SU-DHL-6 (cell line): Measurements from ENCODE around the gene FSTL4.

ENCODE experiments used
- H2AFZ ChIP-seq: fragments of 200-600 bp; sonication (generic); 2 replicates; pipeline ENCODE4 v1.6.1; 2014; ENCODE audit warnings: low read depth, mild to moderate bottlenecking, moderate library complexity, mixed read lengths, antibody characterized with exemption, low read length; ENCODE audit not compliant: severe bottlenecking
- H3F3A ChIP-seq: fragments of 200-600 bp; shearing (Covaris generic); 2 replicates; pipeline ENCODE4 v1.6.0; 2016; ENCODE audit warnings: antibody characterized with exemption, mild to moderate bottlenecking; ENCODE audit not compliant: insufficient read depth
- H3K27ac ChIP-seq: fragments of 200-600 bp; sonication (generic); 2 replicates; pipeline ENCODE4 v1.5.1; 2016; ENCODE audit warnings: low read depth, mild to moderate bottlenecking, low read length, moderate library complexity, mixed read lengths
- H3K27me3 ChIP-seq: fragments of 200-600 bp; sonication (generic), shearing (Covaris generic); 2 replicates; pipeline ENCODE4 v1.6.0; 2014; ENCODE audit warnings: mild to moderate bottlenecking, low read length
- H3K36me3 ChIP-seq: fragments of 200-600 bp; sonication (generic); 2 replicates; pipeline ENCODE4 v1.6.1; 2014; ENCODE audit warnings: mild to moderate bottlenecking, low read length, mixed read lengths
- H3K4me2 ChIP-seq: fragments of 300-600, 200-600 bp; shearing (Covaris generic), sonication (generic); 2 replicates; pipeline ENCODE4 v1.6.0; 2014; ENCODE audit warnings: low read length, low read depth, mild to moderate bottlenecking; ENCODE audit not compliant: poor library complexity, severe bottlenecking
- H3K4me3 ChIP-seq: fragments of 200-600 bp; sonication (generic); 2 replicates; pipeline ENCODE4 v1.5.1; 2014; ENCODE audit warnings: antibody characterized with exemption, low read length, mild to moderate bottlenecking, mixed read lengths; ENCODE audit not compliant: insufficient read depth, poor library complexity, severe bottlenecking
- H3K79me2 ChIP-seq: fragments of 200-600 bp; sonication (generic); 2 replicates; pipeline ENCODE4 v1.6.1; 2014; ENCODE audit warnings: mild to moderate bottlenecking, low read length, moderate library complexity; ENCODE audit not compliant: insufficient read depth
- H3K9ac ChIP-seq: fragments of 200-600 bp; sonication (generic); 2 replicates; pipeline ENCODE4 v1.7.0; 2014; ENCODE audit warnings: mild to moderate bottlenecking, low read length
- H3K9me2 ChIP-seq: fragments of 200-600 bp; sonication (generic); replicated peaks from 2 replicates; pipeline ENCODE4 v1.6.1; 2014; ENCODE audit warnings: low read length; ENCODE audit not compliant: insufficient read depth
- H3K9me3 ChIP-seq: fragments of 200-600 bp; sonication (generic); 2 replicates; pipeline ENCODE4 v1.6.1; 2014; ENCODE audit warnings: low read length, mixed read lengths; ENCODE audit not compliant: insufficient read depth
- H4K20me1 ChIP-seq: fragments of 200-600 bp; sonication (generic); 2 replicates; pipeline ENCODE4 v1.6.1; 2014; ENCODE audit warnings: low read depth, mild to moderate bottlenecking, antibody characterized with exemption, low read length, moderate library complexity, mixed read lengths
- EZH2phosphoT487 ChIP-seq: fragments of 200-600 bp; sonication (generic), shearing (Covaris generic); conservative IDR thresholded peaks from 2 replicates; pipeline ENCODE4 v1.6.1; 2018; ENCODE audit warnings: mild to moderate bottlenecking, antibody characterized with exemption, low read length, moderate library complexity, mixed read lengths
- TF ChIP-seq, protein P1 (sequence below): fragments of 200-600 bp; sonication (generic); IDR thresholded peaks from one replicate; pipeline ENCODE4 v1.5.1; 2017; ENCODE audit warnings: antibody characterized with exemption, mild to moderate bottlenecking, low read length, moderate library complexity; ENCODE audit not compliant: insufficient read depth, poor library complexity, severe bottlenecking

Gene FSTL4

DNA sequence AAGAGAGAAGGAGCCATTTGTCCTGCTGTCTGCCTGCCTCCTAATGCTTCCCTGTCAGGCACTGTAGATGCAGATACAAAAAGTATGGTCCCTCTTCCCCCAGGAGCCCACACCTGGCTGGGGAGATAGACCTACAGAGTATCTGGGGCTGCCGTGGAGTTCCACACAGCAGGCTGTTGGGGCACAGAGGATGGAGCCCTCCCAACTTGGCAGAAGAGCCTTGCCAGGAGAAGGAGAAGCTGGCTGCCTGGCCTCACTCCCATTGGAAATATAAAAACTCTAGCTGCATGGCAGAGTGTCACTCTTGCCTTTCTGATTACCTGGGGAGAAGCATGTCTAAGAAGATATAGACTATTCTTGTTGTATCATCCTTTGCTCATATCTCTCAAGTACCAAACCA lies 160.4 kb downstream of the FSTL4 start:
- Histone ChIP-seq H3K9me3 (no peaks in the 10 kb centered on the region), H3K36me3 (no peaks in the 10 kb centered on the region), H3K9ac (no peak overlapping the region), H3K27ac (no peak overlapping the region), H3F3A (no peaks in the 10 kb centered on the region), H3K4me2 (no peak overlapping the region), H4K20me1 (no peaks in the 10 kb centered on the region), H3K9me2 (no peaks in the 10 kb centered on the region), H2AFZ (no peak overlapping the region), H3K4me3 (no peak overlapping the region), H3K27me3 (no peaks in the 10 kb centered on the region), H3K79me2 (no peaks in the 10 kb centered on the region)
- TF ChIP-seq, protein P1, sequence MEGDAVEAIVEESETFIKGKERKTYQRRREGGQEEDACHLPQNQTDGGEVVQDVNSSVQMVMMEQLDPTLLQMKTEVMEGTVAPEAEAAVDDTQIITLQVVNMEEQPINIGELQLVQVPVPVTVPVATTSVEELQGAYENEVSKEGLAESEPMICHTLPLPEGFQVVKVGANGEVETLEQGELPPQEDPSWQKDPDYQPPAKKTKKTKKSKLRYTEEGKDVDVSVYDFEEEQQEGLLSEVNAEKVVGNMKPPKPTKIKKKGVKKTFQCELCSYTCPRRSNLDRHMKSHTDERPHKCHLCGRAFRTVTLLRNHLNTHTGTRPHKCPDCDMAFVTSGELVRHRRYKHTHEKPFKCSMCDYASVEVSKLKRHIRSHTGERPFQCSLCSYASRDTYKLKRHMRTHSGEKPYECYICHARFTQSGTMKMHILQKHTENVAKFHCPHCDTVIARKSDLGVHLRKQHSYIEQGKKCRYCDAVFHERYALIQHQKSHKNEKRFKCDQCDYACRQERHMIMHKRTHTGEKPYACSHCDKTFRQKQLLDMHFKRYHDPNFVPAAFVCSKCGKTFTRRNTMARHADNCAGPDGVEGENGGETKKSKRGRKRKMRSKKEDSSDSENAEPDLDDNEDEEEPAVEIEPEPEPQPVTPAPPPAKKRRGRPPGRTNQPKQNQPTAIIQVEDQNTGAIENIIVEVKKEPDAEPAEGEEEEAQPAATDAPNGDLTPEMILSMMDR: no peak
- no peak for TF ChIP-seq EZH2phosphoT487

DNA sequence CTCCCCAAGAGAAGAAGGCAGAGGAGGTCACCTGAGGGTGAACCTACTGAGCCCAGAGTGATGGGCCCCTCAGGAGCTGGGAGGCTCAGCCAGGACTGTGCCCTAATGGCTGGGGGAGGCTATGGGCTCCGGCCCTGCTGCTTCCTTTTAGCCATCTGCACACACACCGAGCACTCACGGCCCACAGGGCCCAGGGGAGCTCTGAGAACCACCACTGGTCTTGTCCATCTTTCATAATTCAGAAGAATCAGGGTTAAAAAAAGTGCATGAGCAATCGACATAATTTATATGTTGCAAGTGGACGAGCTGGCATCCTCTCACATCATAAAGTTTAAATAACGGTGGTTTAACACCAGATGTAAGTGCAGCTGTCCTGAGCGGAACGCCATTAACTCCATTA lies 162.1 kb downstream of the FSTL4 start:
- H3K27ac ChIP-seq: no peak overlapping the region
- no peak for TF ChIP-seq EZH2phosphoT487
- TF ChIP-seq, protein P1: no peak
- no peaks in the 10 kb centered on the region for H3K9me3 ChIP-seq
- H3K27me3 ChIP-seq: no peaks in the 10 kb centered on the region
- H3F3A ChIP-seq: no peaks in the 10 kb centered on the region
- H3K79me2 ChIP-seq: no peaks in the 10 kb centered on the region
- H3K4me3 ChIP-seq: no peak overlapping the region
- no peaks in the 10 kb centered on the region for H4K20me1 ChIP-seq
- H3K9ac ChIP-seq: no peak overlapping the region
- no peaks in the 10 kb centered on the region for H3K9me2 ChIP-seq
- H2AFZ ChIP-seq: no peak overlapping the region
- H3K36me3 ChIP-seq: no peaks in the 10 kb centered on the region
- no peak overlapping the region for H3K4me2 ChIP-seq

DNA sequence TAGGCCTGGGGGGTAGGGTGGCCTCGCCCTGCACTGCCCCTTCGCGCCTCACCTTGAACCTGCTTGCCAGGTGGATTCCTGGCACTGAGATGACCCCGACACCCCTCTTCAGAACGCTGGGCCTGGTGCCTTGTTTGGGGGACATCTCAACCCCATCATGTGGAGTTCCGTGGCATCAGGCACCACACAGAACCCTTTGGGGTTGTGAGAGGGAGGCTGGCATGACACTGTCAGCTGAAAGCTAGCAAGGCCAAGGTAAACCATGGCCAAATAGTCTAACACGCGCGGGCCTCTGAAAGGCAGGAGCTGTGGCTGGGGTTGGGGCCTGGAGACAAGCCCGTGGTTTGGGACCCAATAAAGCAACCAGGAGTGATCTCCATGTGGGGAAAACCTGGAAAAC lies 163.2 kb downstream of the FSTL4 start:
- Histone ChIP-seq H3K36me3 (no peaks in the 10 kb centered on the region), H4K20me1 (no peaks in the 10 kb centered on the region), H3K4me3 (no peak overlapping the region), H2AFZ (no peak overlapping the region), H3F3A (no peaks in the 10 kb centered on the region), H3K27me3 (no peaks in the 10 kb centered on the region), H3K79me2 (no peaks in the 10 kb centered on the region), H3K9ac (no peak overlapping the region), H3K9me3 (no peaks in the 10 kb centered on the region), H3K9me2 (no peaks in the 10 kb centered on the region), H3K4me2 (no peak overlapping the region), H3K27ac (no peak overlapping the region)
- TF ChIP-seq EZH2phosphoT487: no peak
- TF ChIP-seq, protein P1: no peak

DNA sequence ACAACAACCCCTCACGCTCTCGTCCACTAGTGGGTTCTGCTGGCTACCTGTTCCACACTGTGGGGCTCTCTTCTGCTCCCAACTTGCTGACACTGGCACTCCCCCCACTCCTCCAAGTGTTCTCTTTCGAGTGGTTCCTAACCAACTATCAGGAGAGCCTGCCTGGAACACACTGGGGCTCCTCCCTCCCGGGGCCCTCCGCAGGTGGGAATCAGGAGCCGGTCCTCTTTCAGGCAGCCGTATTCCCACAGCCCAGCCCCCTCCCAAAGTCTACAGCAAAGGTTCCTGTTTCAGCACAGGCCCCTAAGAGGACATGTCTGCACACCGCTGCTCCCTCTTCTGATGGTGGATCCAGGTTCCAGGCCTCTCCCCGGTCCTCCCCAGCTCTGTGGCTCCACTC lies 165.9 kb downstream of the FSTL4 start:
- Histone ChIP-seq H3K9me2 (no peaks in the 10 kb centered on the region), H3K9ac (no peak overlapping the region), H3K9me3 (no peaks in the 10 kb centered on the region), H3K79me2 (no peaks in the 10 kb centered on the region), H3K36me3 (no peaks in the 10 kb centered on the region), H4K20me1 (no peaks in the 10 kb centered on the region), H3K4me3 (no peak overlapping the region), H3K4me2 (no peak overlapping the region), H3K27ac (no peak overlapping the region), H2AFZ (no peak overlapping the region), H3F3A (no peaks in the 10 kb centered on the region), H3K27me3 (no peaks in the 10 kb centered on the region)
- TF ChIP-seq, protein P1: no peak
- TF ChIP-seq EZH2phosphoT487: no peak
